ENCODE results near the gene NR6A1.

Gene NR6A1

GRCh38 chr9:124502711-124503702, 268.1 kb downstream of the NR6A1 start:
- Histone ChIP-seq H3K4me2 (ENCODE audit: insufficient read depth, low read length, poor library complexity, severe bottlenecking) (peak overlapping the region; percentile 15), H3K14ac (ENCODE audit: low read length) (peak overlapping the region; percentile 87), H3K36me3 (replicated peaks in 1 of 2; ENCODE audit: control insufficient read depth in 2 of 2, insufficient read depth in 2 of 2, low read length in 2 of 2) (no peaks in the 10 kb centered on the region), H3K9me3 (replicated peaks in 1 of 2; ENCODE audit: control insufficient read depth in 2 of 2, insufficient read depth in 1 of 2, low read depth in 1 of 2, low read length in 2 of 2) (peaks cover 0 to 4% of the 10 kb centered on the region in 2 donors), H3K4ac (ENCODE audit: low read length) (no peak overlapping the region), H4K91ac (ENCODE audit: low read depth, low read length, poor library complexity) (no peak overlapping the region), H2BK5ac (ENCODE audit: low read length) (no peak overlapping the region), H2BK12ac (ENCODE audit: low read length) (peak overlapping the region; percentile 69), H3K18ac (ENCODE audit: low read length) (peak overlapping the region; percentile 95), H3K79me1 (ENCODE audit: low read depth, low read length) (no peaks in the 10 kb centered on the region), H3K27me3 (ENCODE audit: control insufficient read depth in 3 of 3, insufficient read depth in 3 of 3, low read depth in 1 of 3, low read length in 3 of 3) (peaks cover 28 to 94% (median 47%) of the 10 kb centered on the region in 3 experiments), H4K8ac (ENCODE audit: low read depth, low read length) (no peak overlapping the region), H3K4me3 (ENCODE audit: low read length in 2 of 2) (peak overlapping the region in 1 of 2 donors; percentile 39), H2AFZ (ENCODE audit: low read length) (peak overlapping the region; percentile 80), H3K9ac (ENCODE audit: low read depth, low read length, poor library complexity) (no peak overlapping the region), H3K23ac (ENCODE audit: low read depth, low read length, poor library complexity) (peak overlapping the region; percentile 61), H2BK15ac (ENCODE audit: low read length) (peak overlapping the region; percentile 72), H3K4me1 (ENCODE audit: control insufficient read depth in 2 of 2, insufficient read depth in 1 of 2, low read depth in 1 of 2, low read length in 2 of 2) (peaks cover 0 to 8% of the 10 kb centered on the region in 2 donors), H2BK120ac (ENCODE audit: low read depth, low read length) (peak overlapping the region; percentile 61), H3K27ac (replicated peaks; ENCODE audit: low read length) (no peak overlapping the region), H2AK5ac (ENCODE audit: low read depth, low read length) (peak overlapping the region; percentile 92)
- WGBS, 2 donors (ENCODE audit: extremely low coverage in 2 of 2, insufficient read length in 2 of 2, insufficient replicate concordance in 1 of 2), result no CpG with 5 or more reads among the region's 96 CpGs
- no peak for DNase-seq (ENCODE audit: low spot score)

GRCh38 chr9:124501771-124502320, 269.3 kb downstream of the NR6A1 start:
- Histone ChIP-seq H3K9ac (ENCODE audit: low read depth, low read length, poor library complexity) (no peak overlapping the region), H3K27ac (replicated peaks; ENCODE audit: low read length) (no peak overlapping the region), H3K36me3 (replicated peaks in 1 of 2; ENCODE audit: control insufficient read depth in 2 of 2, insufficient read depth in 2 of 2, low read length in 2 of 2) (no peaks in the 10 kb centered on the region), H4K8ac (ENCODE audit: low read depth, low read length) (no peak overlapping the region), H3K4ac (ENCODE audit: low read length) (no peak overlapping the region), H3K23ac (ENCODE audit: low read depth, low read length, poor library complexity) (peak overlapping the region; percentile 43), H4K91ac (ENCODE audit: low read depth, low read length, poor library complexity) (peak overlapping the region; percentile 88), H2AK5ac (ENCODE audit: low read depth, low read length) (peak overlapping the region; percentile 91), H3K27me3 (ENCODE audit: control insufficient read depth in 3 of 3, insufficient read depth in 3 of 3, low read depth in 1 of 3, low read length in 3 of 3) (peaks cover 28 to 97% (median 47%) of the 10 kb centered on the region in 3 experiments), H3K79me1 (ENCODE audit: low read depth, low read length) (no peaks in the 10 kb centered on the region), H2AFZ (ENCODE audit: low read length) (no peak overlapping the region), H2BK5ac (ENCODE audit: low read length) (peak overlapping the region; percentile 67), H3K9me3 (replicated peaks in 1 of 2; ENCODE audit: control insufficient read depth in 2 of 2, insufficient read depth in 1 of 2, low read depth in 1 of 2, low read length in 2 of 2) (peaks cover 0 to 4% of the 10 kb centered on the region in 2 donors), H3K4me2 (ENCODE audit: insufficient read depth, low read length, poor library complexity, severe bottlenecking) (no peak overlapping the region), H3K14ac (ENCODE audit: low read length) (no peak overlapping the region), H3K4me3 (ENCODE audit: low read length in 2 of 2) (no peak overlapping the region), H2BK120ac (ENCODE audit: low read depth, low read length) (no peak overlapping the region), H3K18ac (ENCODE audit: low read length) (peak overlapping the region; percentile 55), H3K4me1 (ENCODE audit: control insufficient read depth in 2 of 2, insufficient read depth in 1 of 2, low read depth in 1 of 2, low read length in 2 of 2) (peaks cover 0 to 8% of the 10 kb centered on the region in 2 donors), H2BK12ac (ENCODE audit: low read length) (peak overlapping the region; percentile 46), H2BK15ac (ENCODE audit: low read length) (peak overlapping the region; percentile 38)
- WGBS, 2 donors (ENCODE audit: extremely low coverage in 2 of 2, insufficient read length in 2 of 2, insufficient replicate concordance in 1 of 2), result no CpG with 5 or more reads among the region's 11 CpGs
- no peak for DNase-seq (ENCODE audit: low spot score)

DNA sequence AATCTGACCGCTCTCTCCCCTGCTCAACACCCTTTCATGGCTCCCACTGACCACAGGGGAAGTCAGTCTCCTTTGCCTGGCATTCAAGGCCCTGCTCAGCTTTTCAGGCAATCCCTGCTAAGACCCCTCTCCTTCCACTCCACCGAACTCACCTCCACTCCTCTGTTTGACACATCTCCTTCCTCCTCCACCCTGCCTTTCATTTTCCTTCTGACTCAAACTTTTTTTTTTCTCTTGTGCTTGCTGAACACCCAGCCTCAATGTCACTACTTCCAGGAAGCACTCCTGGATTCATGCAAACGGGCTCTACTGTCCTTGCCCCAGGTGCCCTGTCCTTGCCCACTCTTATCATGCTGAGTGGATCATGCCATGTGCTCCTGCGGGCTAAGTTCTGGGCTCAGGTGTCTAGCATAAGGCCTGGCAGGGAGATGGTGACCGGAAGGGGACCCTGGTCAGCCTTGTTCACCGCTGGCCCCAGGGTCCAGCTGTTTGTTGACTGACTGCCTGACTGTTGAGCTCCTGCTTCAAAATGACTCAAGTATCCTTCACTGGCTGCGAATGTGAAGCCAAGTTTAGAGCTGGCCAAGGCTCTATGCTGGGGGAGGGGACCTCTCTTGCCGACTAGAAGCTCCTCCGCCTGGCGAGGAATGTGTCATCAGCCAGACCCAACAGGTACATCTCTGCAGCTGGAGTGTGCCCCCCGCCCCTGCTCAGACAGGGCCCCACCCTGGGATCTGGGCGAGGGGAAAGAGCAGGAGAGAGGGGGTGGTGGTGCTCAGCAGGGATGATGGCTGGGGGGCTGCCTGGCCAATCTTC, 270.1 kb downstream of the NR6A1 start:
- DNase-seq (ENCODE audit: low spot score), result no peak
- WGBS, 2 donors (ENCODE audit: extremely low coverage in 2 of 2, insufficient read length in 2 of 2, insufficient replicate concordance in 1 of 2), result 100% methylated on average over 1 of the region's 12 CpGs; no CpG with 5 or more reads in 1 of the 2 donors
- H2BK120ac ChIP-seq (ENCODE audit: low read depth, low read length), result no peak overlapping the region

More for the DNA sequence above, 270.1 kb downstream of the NR6A1 start:
- Histone ChIP-seq H2BK5ac (ENCODE audit: low read length) (peak overlapping the region; percentile 67), H4K91ac (ENCODE audit: low read depth, low read length, poor library complexity) (no peak overlapping the region), H2AK5ac (ENCODE audit: low read depth, low read length) (peak overlapping the region; percentile 91), H3K9me3 (replicated peaks in 1 of 2; ENCODE audit: control insufficient read depth in 2 of 2, insufficient read depth in 1 of 2, low read depth in 1 of 2, low read length in 2 of 2) (peaks cover 0 to 4% of the 10 kb centered on the region in 2 donors), H2BK15ac (ENCODE audit: low read length) (peak overlapping the region; percentile 38), H3K14ac (ENCODE audit: low read length) (no peak overlapping the region), H4K8ac (ENCODE audit: low read depth, low read length) (no peak overlapping the region), H2BK12ac (ENCODE audit: low read length) (no peak overlapping the region), H3K27ac (replicated peaks; ENCODE audit: low read length) (no peak overlapping the region), H3K79me1 (ENCODE audit: low read depth, low read length) (no peaks in the 10 kb centered on the region), H3K36me3 (replicated peaks in 1 of 2; ENCODE audit: control insufficient read depth in 2 of 2, insufficient read depth in 2 of 2, low read length in 2 of 2) (no peaks in the 10 kb centered on the region), H3K4me3 (ENCODE audit: low read length in 2 of 2) (no peak overlapping the region), H3K4me1 (ENCODE audit: control insufficient read depth in 2 of 2, insufficient read depth in 1 of 2, low read depth in 1 of 2, low read length in 2 of 2) (peaks cover 0 to 8% of the 10 kb centered on the region in 2 donors), H3K4ac (ENCODE audit: low read length) (no peak overlapping the region), H3K4me2 (ENCODE audit: insufficient read depth, low read length, poor library complexity, severe bottlenecking) (no peak overlapping the region), H3K18ac (ENCODE audit: low read length) (no peak overlapping the region), H2AFZ (ENCODE audit: low read length) (no peak overlapping the region), H3K9ac (ENCODE audit: low read depth, low read length, poor library complexity) (no peak overlapping the region), H3K23ac (ENCODE audit: low read depth, low read length, poor library complexity) (no peak overlapping the region), H3K27me3 (ENCODE audit: control insufficient read depth in 3 of 3, insufficient read depth in 3 of 3, low read depth in 1 of 3, low read length in 3 of 3) (peaks cover 28 to 97% (median 44%) of the 10 kb centered on the region in 3 experiments)

All from neuronal stem cell (in vitro differentiated cells).